SU-DHL-6 (cell line): ENCODE results near the gene CLCNKA.

Source experiments
- CTCF ChIP-seq: fragments of 200-600 bp; sonication (generic); IDR thresholded peaks from one replicate; pipeline ENCODE4 v1.5.1; 2017; ENCODE audit warnings: antibody characterized with exemption, mild to moderate bottlenecking, low read length, moderate library complexity; ENCODE audit not compliant: insufficient read depth, poor library complexity, severe bottlenecking
- EZH2phosphoT487 ChIP-seq: fragments of 200-600 bp; sonication (generic), shearing (Covaris generic); conservative IDR thresholded peaks from 2 replicates; pipeline ENCODE4 v1.6.1; 2018; ENCODE audit warnings: mild to moderate bottlenecking, antibody characterized with exemption, low read length, moderate library complexity, mixed read lengths

GRCh38 chr1:16068356-16069270 is 46.8 kb downstream of the CLCNKA start:
- no peak for TF ChIP-seq CTCF
- no peak for TF ChIP-seq EZH2phosphoT487
